Measurements from ENCODE around the gene DPM3.

DNA sequence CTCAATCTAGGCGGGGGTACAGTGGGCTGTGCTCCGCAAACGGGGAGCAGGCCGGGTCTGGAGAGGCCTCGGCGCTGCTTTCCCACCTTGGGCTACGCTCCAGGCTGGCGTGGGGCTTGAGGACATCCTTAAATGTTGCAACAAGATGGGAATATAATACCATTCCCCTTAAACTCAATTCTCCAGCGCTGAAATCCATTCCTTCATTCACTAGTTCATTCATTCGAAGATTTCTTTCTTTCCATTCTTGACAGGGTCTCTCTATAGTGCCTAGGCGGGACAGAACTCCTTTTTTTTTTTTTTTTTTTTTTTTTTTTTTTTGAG, 261 bp upstream of the DPM3 start:
- TF ChIP-seq, protein P1, sequence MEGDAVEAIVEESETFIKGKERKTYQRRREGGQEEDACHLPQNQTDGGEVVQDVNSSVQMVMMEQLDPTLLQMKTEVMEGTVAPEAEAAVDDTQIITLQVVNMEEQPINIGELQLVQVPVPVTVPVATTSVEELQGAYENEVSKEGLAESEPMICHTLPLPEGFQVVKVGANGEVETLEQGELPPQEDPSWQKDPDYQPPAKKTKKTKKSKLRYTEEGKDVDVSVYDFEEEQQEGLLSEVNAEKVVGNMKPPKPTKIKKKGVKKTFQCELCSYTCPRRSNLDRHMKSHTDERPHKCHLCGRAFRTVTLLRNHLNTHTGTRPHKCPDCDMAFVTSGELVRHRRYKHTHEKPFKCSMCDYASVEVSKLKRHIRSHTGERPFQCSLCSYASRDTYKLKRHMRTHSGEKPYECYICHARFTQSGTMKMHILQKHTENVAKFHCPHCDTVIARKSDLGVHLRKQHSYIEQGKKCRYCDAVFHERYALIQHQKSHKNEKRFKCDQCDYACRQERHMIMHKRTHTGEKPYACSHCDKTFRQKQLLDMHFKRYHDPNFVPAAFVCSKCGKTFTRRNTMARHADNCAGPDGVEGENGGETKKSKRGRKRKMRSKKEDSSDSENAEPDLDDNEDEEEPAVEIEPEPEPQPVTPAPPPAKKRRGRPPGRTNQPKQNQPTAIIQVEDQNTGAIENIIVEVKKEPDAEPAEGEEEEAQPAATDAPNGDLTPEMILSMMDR (conservative IDR thresholded peaks at IDR 0.05; ENCODE audit: low read depth in 2 of 2) = no peak
- TF ChIP-seq STAT1 (IDR thresholded peaks at IDR 0.05; ENCODE audit: unreplicated experiment) (no peak), EZH2phosphoT487 (IDR thresholded peaks at IDR 0.05; ENCODE audit: unreplicated experiment) (no peak), CREB1 (CRISPR knock-in tag; IDR thresholded peaks at IDR 0.05; ENCODE audit: low read depth) (no peak)
